ENCODE measurements around the gene COX4I1. TPM values are rescaled to one million over a fixed set of nuclear protein-coding genes. Genes with fewer than 3 reads are reported as not detected.

The COX4I1 gene
- total RNA-seq, 1 donor from 2014 or later: 470 TPM

GRCh38 chr16:85822145-85822544 lies 22.6 kb downstream of the COX4I1 start:
- intact Hi-C loops (cut with micrococcal nuclease): no loop called here

DNA sequence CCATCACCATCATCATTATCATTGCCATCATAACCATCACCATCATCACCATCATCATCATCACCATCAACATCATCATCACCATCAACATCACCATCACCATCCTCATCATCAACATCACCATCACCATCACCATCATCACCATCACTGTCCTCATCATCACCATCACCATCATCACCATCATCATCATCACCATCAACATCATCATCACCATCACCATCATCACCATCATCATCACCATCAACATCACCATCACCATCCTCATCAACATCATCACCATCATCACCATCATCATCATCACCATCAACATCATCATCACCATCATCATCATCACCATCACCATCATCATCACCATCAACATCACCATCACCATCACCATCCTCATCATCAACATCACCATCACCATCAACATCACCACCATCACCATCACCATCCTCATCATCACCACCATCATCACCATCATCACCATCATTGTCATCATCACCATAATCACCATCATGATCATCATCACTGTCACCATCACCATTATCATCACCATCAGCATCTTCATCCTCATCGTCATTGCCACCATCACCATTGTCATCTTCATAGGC lies 23.9 kb downstream of the COX4I1 start:
- intact Hi-C loops (cut with micrococcal nuclease): no loop called here

DNA sequence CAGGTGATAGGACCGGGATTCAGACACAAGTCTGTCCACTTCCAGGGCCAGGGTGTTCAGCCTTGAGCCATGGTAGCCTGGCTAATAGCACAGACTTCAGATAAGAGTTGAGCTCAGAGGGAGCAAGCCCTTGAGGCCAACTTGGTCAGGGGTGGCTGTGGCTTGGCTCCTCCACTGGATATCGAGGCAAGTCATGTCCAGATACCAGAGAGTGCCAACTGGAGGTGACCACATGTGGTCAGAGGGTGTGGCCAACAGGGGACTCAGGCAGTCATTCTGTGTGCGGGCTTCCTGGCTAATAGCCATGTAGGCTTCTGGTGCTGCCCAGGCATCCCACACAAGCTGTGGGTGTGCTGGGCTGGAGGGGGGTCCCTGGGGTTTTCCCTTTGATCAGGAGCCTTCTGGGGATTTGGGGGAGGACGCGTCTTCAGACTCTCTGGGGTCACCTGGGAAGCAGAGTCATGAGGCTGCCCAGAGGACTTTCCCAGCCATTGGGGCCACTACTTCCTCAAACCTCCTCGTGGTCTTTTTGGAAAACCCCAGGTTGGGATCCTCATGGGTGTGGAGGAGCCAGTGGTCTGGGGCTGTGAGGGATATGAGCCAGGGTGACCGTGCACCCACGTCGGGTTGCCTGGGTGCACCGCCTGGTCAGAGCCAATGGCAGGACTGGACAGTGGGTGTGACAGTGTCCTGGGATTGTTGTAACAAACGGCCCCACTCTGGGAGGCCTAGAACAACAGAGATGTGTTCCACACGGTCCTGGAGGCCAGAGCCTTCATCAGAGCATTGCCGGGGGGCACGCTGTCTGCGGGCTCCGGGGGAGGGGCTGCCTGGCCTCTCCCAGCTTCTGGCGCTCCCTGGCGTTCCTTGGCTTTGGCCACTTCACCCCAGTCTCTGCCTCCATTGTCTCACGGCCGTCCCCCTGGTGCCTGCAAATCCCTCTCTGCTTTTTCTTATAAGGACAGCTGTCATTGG lies 25.0 kb downstream of the COX4I1 start:
- intact Hi-C loops (cut with micrococcal nuclease): no loop called here

DNA sequence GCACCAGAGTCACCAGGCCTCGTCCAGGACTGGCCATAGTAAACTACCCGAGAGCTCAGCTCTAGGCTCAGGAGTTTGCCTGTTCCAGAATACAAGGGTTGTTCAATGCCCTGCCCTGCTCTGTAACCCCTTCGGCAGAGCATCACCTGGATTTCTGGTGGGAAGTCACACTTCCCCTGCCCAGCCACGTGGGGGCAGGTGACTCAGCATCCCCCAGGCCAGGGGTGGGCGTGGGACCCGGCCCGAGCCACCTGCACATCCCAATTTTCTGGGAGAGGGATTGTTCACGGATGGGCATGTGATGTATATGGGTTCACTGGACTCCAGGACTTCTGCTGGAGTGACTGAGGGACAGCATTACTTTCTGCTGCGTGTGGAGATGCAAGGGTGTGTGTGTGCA lies 25.8 kb downstream of the COX4I1 start:
- intact Hi-C loops (cut with micrococcal nuclease): no loop called here

- intact Hi-C loops (cut with micrococcal nuclease): no loop called here
These were observed 27.3 kb downstream of the COX4I1 start for GRCh38 chr16:85826686-85827247.

DNA sequence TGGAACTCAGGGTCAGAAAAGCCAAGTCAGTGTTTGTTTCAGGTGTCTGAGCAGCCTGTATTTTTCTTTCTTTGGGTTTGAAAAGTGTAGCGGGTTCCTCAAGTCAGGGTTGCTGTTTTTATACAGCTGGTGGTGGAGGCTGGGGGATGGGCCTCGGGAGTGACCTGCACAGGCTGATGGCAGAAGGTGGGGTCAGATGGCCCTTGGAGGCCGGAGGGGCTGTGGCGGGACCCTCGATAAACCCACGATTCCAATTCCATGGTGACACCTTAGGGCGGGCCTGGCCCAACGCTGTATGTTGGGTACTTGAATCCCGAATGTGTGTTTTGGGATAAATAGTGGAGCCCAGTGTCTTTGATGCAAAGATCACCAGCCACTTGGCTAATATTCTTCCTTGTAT lies 28.7 kb downstream of the COX4I1 start:
- intact Hi-C loops (cut with micrococcal nuclease): no loop called here

DNA sequence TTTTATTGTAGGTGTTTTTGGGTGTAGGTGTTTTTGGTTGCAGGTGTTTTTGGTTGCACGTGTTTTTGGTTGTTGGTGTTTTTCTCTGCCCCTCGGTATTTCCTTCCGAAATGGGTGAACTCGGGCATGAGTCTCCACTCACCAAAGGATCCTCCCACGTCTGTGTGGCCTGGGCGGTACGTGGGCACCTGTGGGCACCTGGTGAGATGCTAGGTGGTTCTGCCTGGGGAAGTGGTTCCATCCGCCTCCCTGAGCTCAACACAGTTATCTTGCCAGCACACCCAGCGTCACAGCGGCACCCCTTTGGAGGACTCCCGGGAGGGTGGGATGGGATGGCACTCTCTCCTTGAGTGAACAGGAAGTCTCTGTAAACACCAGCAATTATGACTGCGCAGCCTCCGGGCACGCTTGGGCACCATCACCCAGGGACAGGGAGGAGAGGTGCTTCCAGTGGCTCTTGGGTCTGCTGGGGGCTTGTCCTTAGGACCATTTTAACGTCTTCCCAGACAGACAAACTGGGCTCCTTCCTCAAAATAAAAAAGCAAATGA lies 29.8 kb downstream of the COX4I1 start:
- intact Hi-C loops (cut with micrococcal nuclease): no loop called here

DNA sequence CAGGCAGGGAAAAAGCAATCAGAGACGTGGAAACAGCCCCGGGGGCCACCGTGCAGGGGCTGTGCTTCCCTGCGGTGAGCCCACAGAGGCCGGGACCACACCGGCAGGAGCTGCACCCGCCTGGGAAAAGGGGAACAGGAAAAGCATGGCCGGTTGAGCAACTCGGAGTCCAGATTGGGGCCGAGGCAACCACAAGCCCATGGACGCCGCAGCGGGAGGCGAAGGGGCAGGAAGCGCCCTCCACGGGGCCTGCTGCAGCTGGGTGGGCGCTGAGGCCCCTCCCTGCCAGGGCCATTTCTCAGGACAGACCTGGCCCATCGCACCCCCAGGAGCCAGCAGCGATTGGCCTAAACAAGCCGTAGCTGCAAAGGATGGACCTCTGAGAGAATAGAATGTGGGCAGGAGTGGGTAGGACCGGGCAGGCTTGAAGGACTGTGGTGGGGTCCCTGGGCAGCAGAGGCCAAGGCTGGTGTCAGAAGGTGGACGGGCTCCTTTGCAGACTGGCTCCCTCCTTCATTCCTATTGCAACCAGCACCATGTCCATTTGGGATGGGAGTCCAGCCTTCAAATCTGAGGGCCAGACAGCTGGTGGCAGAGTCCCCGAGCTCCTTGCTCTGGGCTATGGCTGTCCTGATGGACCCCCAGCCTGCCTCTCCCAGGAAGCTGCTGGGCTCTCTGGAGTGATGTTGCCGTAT lies 30.4 kb downstream of the COX4I1 start:
- intact Hi-C loops (cut with micrococcal nuclease): no loop called here

- intact Hi-C loops (cut with micrococcal nuclease): no loop called here
These were observed 31.3 kb downstream of the COX4I1 start for GRCh38 chr16:85830821-85831220.

GRCh38 chr16:85832570-85833218 lies 33.2 kb downstream of the COX4I1 start:
- intact Hi-C loops (cut with micrococcal nuclease): no loop called here

- intact Hi-C loops (cut with micrococcal nuclease): no loop called here
These were observed 33.9 kb downstream of the COX4I1 start for GRCh38 chr16:85833219-85833920.

DNA sequence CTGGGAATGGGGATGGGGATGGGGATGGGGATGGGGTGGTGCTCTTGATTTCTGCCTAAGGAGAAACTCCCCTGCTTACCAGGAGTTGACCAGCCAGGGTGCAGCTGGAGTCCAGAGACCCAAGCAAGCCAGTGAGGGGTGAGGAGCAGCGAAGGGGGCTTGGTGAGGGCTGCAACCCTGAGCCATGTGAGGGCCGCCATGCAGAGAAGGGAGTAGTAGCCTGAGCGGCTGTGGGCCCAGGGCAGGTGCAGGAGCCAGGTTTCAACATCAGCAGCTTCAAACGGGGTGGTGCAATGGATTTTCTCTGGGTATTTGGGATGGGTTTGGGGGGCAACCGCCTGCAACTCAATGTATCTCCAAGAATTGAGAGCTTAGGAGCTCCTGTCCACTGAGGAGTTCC lies 35.2 kb downstream of the COX4I1 start:
- intact Hi-C loops (cut with micrococcal nuclease): loop anchor here (5.0 kb wide), 1 partner anchor 962 kb away; no protein-coding TSS in a partner anchor

GRCh38 chr16:85835227-85835751 lies 35.8 kb downstream of the COX4I1 start:
- intact Hi-C loops (cut with micrococcal nuclease): loop anchor here (5.0 kb wide), 1 partner anchor 963 kb away; no protein-coding TSS in a partner anchor

DNA sequence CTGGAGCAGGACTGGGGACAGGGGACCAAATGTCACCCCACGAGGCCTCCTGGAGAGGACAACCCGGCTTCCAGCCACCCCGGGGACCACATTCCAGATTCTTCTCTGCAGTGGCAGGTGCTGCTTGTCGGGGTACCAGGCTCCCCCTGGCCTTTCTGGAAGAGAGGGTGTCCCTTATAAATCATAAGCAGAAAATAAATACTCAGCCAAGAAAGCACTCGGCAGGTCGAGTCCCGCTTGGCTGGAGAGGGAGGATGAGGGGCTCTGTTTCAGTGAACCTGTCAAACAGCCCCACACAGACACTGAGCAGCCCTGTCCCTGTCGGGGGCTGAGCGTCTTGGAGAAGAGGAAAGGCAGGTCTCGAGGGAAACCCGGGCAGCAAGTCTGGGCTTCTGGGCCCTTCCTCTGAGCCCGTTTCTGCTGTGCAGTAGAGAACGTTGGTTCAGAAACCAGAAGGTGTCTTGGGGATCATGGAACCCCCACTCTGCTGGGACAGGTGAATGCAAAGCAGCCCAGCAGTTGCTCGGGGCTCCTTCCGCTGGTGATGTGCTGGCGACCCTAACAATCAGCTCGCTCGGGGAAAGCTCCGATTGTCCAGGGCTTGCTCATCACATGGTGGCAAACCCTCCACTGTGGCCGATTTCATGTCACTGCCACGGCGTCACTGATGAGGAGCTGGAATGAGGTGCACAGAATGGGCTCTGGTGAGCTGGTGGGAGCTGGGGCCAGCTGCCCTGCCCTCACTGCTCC lies 36.6 kb downstream of the COX4I1 start:
- intact Hi-C loops (cut with micrococcal nuclease): loop anchor here (5.0 kb wide), 1 partner anchor 964 kb away; no protein-coding TSS in a partner anchor

GRCh38 chr16:85836706-85837582 lies 37.4 kb downstream of the COX4I1 start:
- intact Hi-C loops (cut with micrococcal nuclease): loop anchor here (5.0 kb wide), 1 partner anchor 965 kb away; no protein-coding TSS in a partner anchor

GRCh38 chr16:85837654-85838053 lies 38.2 kb downstream of the COX4I1 start:
- intact Hi-C loops (cut with micrococcal nuclease): loop anchor here (5.0 kb wide), 1 partner anchor 965 kb away; no protein-coding TSS in a partner anchor

DNA sequence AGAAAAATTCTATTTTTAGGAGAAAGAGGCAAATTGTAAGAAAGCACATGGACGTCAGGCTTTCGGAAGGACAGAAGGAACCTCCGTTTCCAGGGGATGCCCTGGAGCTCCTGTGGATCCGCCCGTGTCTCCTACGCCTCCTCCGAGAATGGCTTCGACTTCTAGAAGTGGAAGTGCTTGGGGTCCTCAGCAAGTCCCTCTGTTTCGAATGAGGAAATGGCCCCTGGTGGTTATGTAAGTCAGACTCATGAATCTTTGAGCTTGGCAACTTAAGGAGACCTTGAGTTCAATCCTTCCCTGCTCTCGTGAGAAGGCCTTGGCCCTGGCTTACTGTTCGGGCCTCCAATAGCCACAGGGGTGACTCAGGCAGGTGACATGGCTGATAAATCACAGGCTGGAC lies 38.9 kb downstream of the COX4I1 start:
- intact Hi-C loops (cut with micrococcal nuclease): loop anchor here (5.0 kb wide), 1 partner anchor 966 kb away; no protein-coding TSS in a partner anchor

All from T-helper 1 cell treated with Interleukin-12 subunit alpha and Interleukin-12 subunit beta and Interleukin-4 antibody, amounts not matched to agents 30 ng/mL and 1 ng/mL, for 36 hours (primary cell).